Loucy (cell line): ENCODE measurements around the gene TBX21.

ENCODE experiments used
- H2AFZ ChIP-seq: fragments of 200-600 bp; sonication (generic); 2 replicates; pipeline ENCODE4 v1.6.0; 2016; ENCODE audit warnings: antibody characterized with exemption, mild to moderate bottlenecking, low read length, moderate library complexity
- H3F3A ChIP-seq: fragments of 200-600 bp; 2 replicates; pipeline ENCODE4 v1.6.0; 2016; ENCODE audit warnings: antibody characterized with exemption, low read depth, mild to moderate bottlenecking
- H3K27me3 ChIP-seq: fragments of 200-600 bp; sonication (generic); 2 replicates; pipeline ENCODE4 v1.6.1; 2014; ENCODE audit warnings: low read length, mild to moderate bottlenecking; ENCODE audit not compliant: insufficient read depth, poor library complexity, severe bottlenecking
- H3K36me3 ChIP-seq: fragments of 200-600 bp; sonication (generic); 2 replicates; pipeline ENCODE4 v1.6.1; 2016; ENCODE audit warnings: low read length; ENCODE audit not compliant: insufficient read depth
- H3K4me1 ChIP-seq: fragments of 200-600 bp; sonication (generic); 2 replicates; pipeline ENCODE4 v1.5.1; 2014; ENCODE audit warnings: low read length, mild to moderate bottlenecking; ENCODE audit not compliant: insufficient read depth, poor library complexity, severe bottlenecking
- H3K4me2 ChIP-seq: fragments of 200-600 bp; sonication (generic); 2 replicates; pipeline ENCODE4 v1.6.0; 2014; ENCODE audit warnings: antibody characterized with exemption, low read length, low read depth, mild to moderate bottlenecking; ENCODE audit not compliant: poor library complexity, severe bottlenecking
- H3K4me3 ChIP-seq: fragments of 200-600 bp; sonication (generic); 2 replicates; pipeline ENCODE4 v1.5.1; 2014; ENCODE audit warnings: low read length, mild to moderate bottlenecking, mixed read lengths; ENCODE audit not compliant: poor library complexity, severe bottlenecking
- H3K79me2 ChIP-seq: fragments of 200-600 bp; sonication (generic); 2 replicates; pipeline ENCODE4 v1.6.1; 2014; ENCODE audit warnings: low read length; ENCODE audit not compliant: insufficient read depth
- H3K9ac ChIP-seq: fragments of 200-600 bp; sonication (generic); 2 replicates; pipeline ENCODE4 v1.6.0; 2014; ENCODE audit warnings: mild to moderate bottlenecking, low read depth, low read length, moderate library complexity; ENCODE audit not compliant: poor library complexity, severe bottlenecking
- H3K9me2 ChIP-seq: fragments of 200-600 bp; sonication (generic); replicated peaks from 2 replicates; pipeline ENCODE4 v1.6.1; 2016; ENCODE audit warnings: low read depth, low read length, mixed read lengths
- H3K9me3 ChIP-seq: fragments of 200-600 bp; sonication (generic); 2 replicates; pipeline ENCODE4 v1.6.1; 2014; ENCODE audit warnings: mild to moderate bottlenecking, antibody characterized with exemption, low read length, low read depth; ENCODE audit not compliant: insufficient read depth
- H4K20me1 ChIP-seq: fragments of 200-600 bp; sonication (generic); 2 replicates; pipeline ENCODE4 v1.6.0; 2014; ENCODE audit warnings: antibody characterized with exemption, low read length, mild to moderate bottlenecking; ENCODE audit not compliant: insufficient read depth, poor library complexity, severe bottlenecking
- EZH2phosphoT487 ChIP-seq: fragments of 200-600 bp; IDR thresholded peaks from 2 replicates; pipeline ENCODE4 v1.6.1; 2018; ENCODE audit warnings: antibody characterized with exemption, mild to moderate bottlenecking, moderate library complexity, borderline replicate concordance
- TF ChIP-seq, protein P1 (sequence below): fragments of 200-600 bp; sonication (generic); conservative IDR thresholded peaks from 2 replicates; pipeline ENCODE4 v1.5.1; 2014; ENCODE audit warnings: mild to moderate bottlenecking, antibody characterized with exemption, low read length

Gene TBX21

DNA sequence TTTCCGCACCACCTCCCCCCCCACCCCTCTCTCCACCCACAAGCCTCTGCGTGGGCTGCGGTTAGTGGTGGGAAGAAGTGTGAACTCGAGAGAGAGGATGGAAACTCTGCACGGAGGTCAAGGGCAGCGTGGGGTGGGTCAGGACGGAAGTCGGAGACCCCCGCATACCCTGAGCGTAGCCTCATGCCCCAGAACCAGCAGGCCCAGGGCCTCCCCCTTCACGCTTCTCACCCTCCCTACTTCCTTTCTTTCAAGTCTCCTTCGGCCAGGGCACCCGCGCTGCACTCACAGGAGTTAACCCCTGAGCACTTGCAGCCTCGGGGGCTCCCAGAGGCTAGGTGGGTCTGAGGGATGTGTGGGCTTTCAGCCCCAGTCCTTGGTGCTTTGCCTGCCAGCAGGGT, 29.8 kb upstream of the TBX21 start:
- Histone ChIP-seq H3F3A (no peaks in the 10 kb centered on the region), H3K4me3 (peak overlapping the region; percentile 36), H4K20me1 (no peaks in the 10 kb centered on the region), H3K4me2 (peak overlapping the region; percentile 57), H3K9ac (peak overlapping the region; percentile 51), H2AFZ (no peak overlapping the region), H3K9me3 (no peaks in the 10 kb centered on the region), H3K4me1 (peaks cover 63% of the 10 kb centered on the region), H3K36me3 (no peaks in the 10 kb centered on the region), H3K79me2 (no peaks in the 10 kb centered on the region), H3K9me2 (no peaks in the 10 kb centered on the region), H3K27me3 (no peaks in the 10 kb centered on the region)
- TF ChIP-seq, protein P1, sequence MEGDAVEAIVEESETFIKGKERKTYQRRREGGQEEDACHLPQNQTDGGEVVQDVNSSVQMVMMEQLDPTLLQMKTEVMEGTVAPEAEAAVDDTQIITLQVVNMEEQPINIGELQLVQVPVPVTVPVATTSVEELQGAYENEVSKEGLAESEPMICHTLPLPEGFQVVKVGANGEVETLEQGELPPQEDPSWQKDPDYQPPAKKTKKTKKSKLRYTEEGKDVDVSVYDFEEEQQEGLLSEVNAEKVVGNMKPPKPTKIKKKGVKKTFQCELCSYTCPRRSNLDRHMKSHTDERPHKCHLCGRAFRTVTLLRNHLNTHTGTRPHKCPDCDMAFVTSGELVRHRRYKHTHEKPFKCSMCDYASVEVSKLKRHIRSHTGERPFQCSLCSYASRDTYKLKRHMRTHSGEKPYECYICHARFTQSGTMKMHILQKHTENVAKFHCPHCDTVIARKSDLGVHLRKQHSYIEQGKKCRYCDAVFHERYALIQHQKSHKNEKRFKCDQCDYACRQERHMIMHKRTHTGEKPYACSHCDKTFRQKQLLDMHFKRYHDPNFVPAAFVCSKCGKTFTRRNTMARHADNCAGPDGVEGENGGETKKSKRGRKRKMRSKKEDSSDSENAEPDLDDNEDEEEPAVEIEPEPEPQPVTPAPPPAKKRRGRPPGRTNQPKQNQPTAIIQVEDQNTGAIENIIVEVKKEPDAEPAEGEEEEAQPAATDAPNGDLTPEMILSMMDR, result no peak
- no peak for TF ChIP-seq EZH2phosphoT487

DNA sequence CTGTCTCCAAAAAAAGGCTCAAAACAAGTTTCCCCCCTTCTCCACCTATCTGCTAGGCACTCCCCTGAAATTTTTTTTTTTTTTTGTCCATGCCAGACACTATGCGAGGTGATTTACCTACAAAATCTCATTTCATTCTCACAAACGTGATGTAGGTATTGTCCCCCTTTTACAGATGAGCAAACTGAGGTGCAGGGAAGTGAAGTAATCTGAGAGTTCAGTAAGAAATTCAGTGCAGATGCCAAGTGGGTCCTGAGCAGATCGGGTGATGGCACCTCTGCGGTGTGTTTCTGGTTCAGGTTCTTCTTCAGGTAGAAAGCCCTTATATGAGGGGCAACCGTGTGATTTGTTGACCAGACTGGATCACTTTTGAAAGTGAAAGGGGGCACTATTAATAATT, 29.4 kb upstream of the TBX21 start:
- H3K9ac ChIP-seq, result peak overlapping the region; percentile 51
- H3F3A ChIP-seq, result no peaks in the 10 kb centered on the region
- peak overlapping the region; percentile 57 for H3K4me2 ChIP-seq
- TF ChIP-seq, protein P1, result no peak
- TF ChIP-seq EZH2phosphoT487, result no peak
- no peaks in the 10 kb centered on the region for H4K20me1 ChIP-seq
- H3K36me3 ChIP-seq, result no peaks in the 10 kb centered on the region
- H3K27me3 ChIP-seq, result no peaks in the 10 kb centered on the region
- H3K4me3 ChIP-seq, result peak overlapping the region; percentile 36
- no peaks in the 10 kb centered on the region for H3K9me3 ChIP-seq
- no peaks in the 10 kb centered on the region for H3K79me2 ChIP-seq
- H3K4me1 ChIP-seq, result peaks cover 63% of the 10 kb centered on the region
- H2AFZ ChIP-seq, result no peak overlapping the region
- no peaks in the 10 kb centered on the region for H3K9me2 ChIP-seq

DNA sequence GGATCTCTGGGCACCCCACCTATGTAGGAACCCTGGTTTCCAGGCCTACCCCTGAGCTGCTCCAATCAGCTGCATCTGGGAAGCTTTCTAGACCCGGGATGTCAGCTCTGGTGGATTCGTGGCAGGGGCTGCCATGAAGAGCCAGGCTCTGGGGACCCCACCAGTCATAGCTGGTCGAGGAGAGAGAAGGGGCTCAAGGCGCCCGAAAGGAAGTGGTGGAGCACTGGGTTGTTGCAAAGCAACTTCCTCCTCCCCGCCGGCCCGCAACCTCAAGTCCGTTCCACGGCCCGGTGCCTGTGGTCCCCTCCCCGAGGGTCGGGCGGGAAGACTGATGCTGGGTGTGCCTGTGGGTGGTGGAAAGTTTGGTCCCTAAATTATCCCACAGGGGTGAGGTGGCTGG, 28.9 kb upstream of the TBX21 start:
- peak overlapping the region; percentile 36 for H3K4me3 ChIP-seq
- peaks cover 63% of the 10 kb centered on the region for H3K4me1 ChIP-seq
- H3K79me2 ChIP-seq, result no peaks in the 10 kb centered on the region
- peak overlapping the region; percentile 51 for H3K9ac ChIP-seq
- no peaks in the 10 kb centered on the region for H3F3A ChIP-seq
- no peaks in the 10 kb centered on the region for H3K36me3 ChIP-seq
- H4K20me1 ChIP-seq, result no peaks in the 10 kb centered on the region
- H3K27me3 ChIP-seq, result no peaks in the 10 kb centered on the region
- TF ChIP-seq EZH2phosphoT487, result no peak
- TF ChIP-seq, protein P1, result no peak
- no peaks in the 10 kb centered on the region for H3K9me3 ChIP-seq
- peak overlapping the region; percentile 57 for H3K4me2 ChIP-seq
- no peak overlapping the region for H2AFZ ChIP-seq
- no peaks in the 10 kb centered on the region for H3K9me2 ChIP-seq
